CD4-positive, alpha-beta T cell treated with Interferon alpha-2 for 1 hour (primary cell): ENCODE measurements around the gene NCKAP5.

Experiments
- DNase-seq, 2 donors: peaks; one replicate each; pipeline ENCODE4 v3.0.0-alpha.2; 2020 to 2022

NCKAP5 gene

GRCh38 chr2:133568172-133568571 is at the start of gene NCKAP5:
NCKAP5 (minus strand) TSS chr2:133568463; CDS start chr2:133517526, 50,937 bp downstream.
- no peak for DNase-seq

GRCh38 chr2:133609664-133610063 is 41.4 kb upstream of the NCKAP5 start:
- no peak for DNase-seq

GRCh38 chr2:133608291-133608690 is 40.0 kb upstream of the NCKAP5 start:
- no peak for DNase-seq

- DNase-seq, result no peak
Measured at GRCh38 chr2:133607679-133608078, 39.4 kb upstream of the NCKAP5 start.

- DNase-seq, result no peak
Measured at GRCh38 chr2:133606616-133607015, 38.4 kb upstream of the NCKAP5 start.

GRCh38 chr2:133605766-133606137 is 37.5 kb upstream of the NCKAP5 start:
- no peak for DNase-seq

- no peak for DNase-seq
Measured at GRCh38 chr2:133605011-133605765, 36.9 kb upstream of the NCKAP5 start.

GRCh38 chr2:133603109-133603508 is 34.8 kb upstream of the NCKAP5 start:
- DNase-seq, result no peak

GRCh38 chr2:133602538-133602937 is 34.3 kb upstream of the NCKAP5 start:
- no peak for DNase-seq

GRCh38 chr2:133600266-133600928 is 32.1 kb upstream of the NCKAP5 start:
- no peak for DNase-seq

- no peak for DNase-seq
Measured at GRCh38 chr2:133599811-133600210, 31.5 kb upstream of the NCKAP5 start.

GRCh38 chr2:133599211-133599803 is 31.0 kb upstream of the NCKAP5 start:
- no peak for DNase-seq

- DNase-seq, result no peak
Measured at GRCh38 chr2:133598769-133599168, 30.5 kb upstream of the NCKAP5 start.

- DNase-seq, result no peak
Measured at GRCh38 chr2:133596701-133597393, 28.6 kb upstream of the NCKAP5 start.

- no peak for DNase-seq
Measured at GRCh38 chr2:133591164-133591563, 22.9 kb upstream of the NCKAP5 start.

- no peak for DNase-seq
Measured at GRCh38 chr2:133589456-133589855, 21.2 kb upstream of the NCKAP5 start.

GRCh38 chr2:133588144-133588543 is 19.9 kb upstream of the NCKAP5 start:
- DNase-seq, result no peak

GRCh38 chr2:133586978-133587377 is 18.7 kb upstream of the NCKAP5 start:
- DNase-seq, result no peak

GRCh38 chr2:133581010-133581760 is 12.9 kb upstream of the NCKAP5 start:
- DNase-seq, result no peak

GRCh38 chr2:133579274-133579673 is 11.0 kb upstream of the NCKAP5 start:
- DNase-seq, result no peak

- DNase-seq, result no peak
Measured at GRCh38 chr2:133576714-133577113, 8.5 kb upstream of the NCKAP5 start.

- DNase-seq, result no peak
Measured at GRCh38 chr2:133574620-133575019, 6.4 kb upstream of the NCKAP5 start.

GRCh38 chr2:133574186-133574585 is 5.9 kb upstream of the NCKAP5 start:
- DNase-seq, result no peak
